ENCODE measurements around the gene NFATC3. TPM values are rescaled to one million over a fixed set of nuclear protein-coding genes. Genes with fewer than 3 reads are reported as not detected.
"Not testable (repeated sequence)": the region's sequence is repeated elsewhere in the genome, so short reads cannot be mapped to it uniquely, and the experiment has no call there.

The NFATC3 gene
- total and polyA plus RNA-seq, 4 donors = 9.7 to 21.2 (median 16.8) TPM

- 70% methylated on average over 3 of the region's 3 CpGs for WGBS
- TF ChIP-seq NR2F2 (IDR thresholded peaks at IDR 0.05) (no peak), TAF1 (conservative IDR thresholded peaks at IDR 0.05) (no peak), JUND (IDR thresholded peaks at IDR 0.05) (no peak), GABPA (IDR thresholded peaks at IDR 0.05 in 1 of 2, conservative IDR thresholded peaks at IDR 0.05 in 1 of 2) (no peak), RXRA (IDR thresholded peaks at IDR 0.05) (no peak), ATF3 (IDR thresholded peaks at IDR 0.05) (no peak), YY1 (IDR thresholded peaks at IDR 0.05) (no peak), ZBTB33 (IDR thresholded peaks at IDR 0.05) (no peak), RAD21 (IDR thresholded peaks at IDR 0.05) (no peak), HNF4G (IDR thresholded peaks at IDR 0.05) (no peak)
- TF ChIP-seq, protein P1, sequence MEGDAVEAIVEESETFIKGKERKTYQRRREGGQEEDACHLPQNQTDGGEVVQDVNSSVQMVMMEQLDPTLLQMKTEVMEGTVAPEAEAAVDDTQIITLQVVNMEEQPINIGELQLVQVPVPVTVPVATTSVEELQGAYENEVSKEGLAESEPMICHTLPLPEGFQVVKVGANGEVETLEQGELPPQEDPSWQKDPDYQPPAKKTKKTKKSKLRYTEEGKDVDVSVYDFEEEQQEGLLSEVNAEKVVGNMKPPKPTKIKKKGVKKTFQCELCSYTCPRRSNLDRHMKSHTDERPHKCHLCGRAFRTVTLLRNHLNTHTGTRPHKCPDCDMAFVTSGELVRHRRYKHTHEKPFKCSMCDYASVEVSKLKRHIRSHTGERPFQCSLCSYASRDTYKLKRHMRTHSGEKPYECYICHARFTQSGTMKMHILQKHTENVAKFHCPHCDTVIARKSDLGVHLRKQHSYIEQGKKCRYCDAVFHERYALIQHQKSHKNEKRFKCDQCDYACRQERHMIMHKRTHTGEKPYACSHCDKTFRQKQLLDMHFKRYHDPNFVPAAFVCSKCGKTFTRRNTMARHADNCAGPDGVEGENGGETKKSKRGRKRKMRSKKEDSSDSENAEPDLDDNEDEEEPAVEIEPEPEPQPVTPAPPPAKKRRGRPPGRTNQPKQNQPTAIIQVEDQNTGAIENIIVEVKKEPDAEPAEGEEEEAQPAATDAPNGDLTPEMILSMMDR (IDR thresholded peaks at IDR 0.05; ENCODE audit: low read depth, low read length, missing input control) = no peak
- Histone ChIP-seq H3K4me1 (ENCODE audit: control insufficient read depth in 4 of 4, insufficient read depth in 4 of 4, low read length in 3 of 4) (peaks cover 10 to 57% (median 31%) of the 10 kb centered on the region in 4 donors), H3K27me3 (ENCODE audit: control insufficient read depth in 4 of 4, insufficient read depth in 4 of 4, low read length in 3 of 4) (no peaks in the 10 kb centered on the region), H3K4me3 (ENCODE audit: low read depth in 1 of 3, low read length in 3 of 3) (no peak overlapping the region), H3K36me3 (ENCODE audit: control insufficient read depth in 4 of 4, insufficient read depth in 3 of 4, low read depth in 1 of 4, low read length in 3 of 4) (no peaks in the 10 kb centered on the region), H3K27ac (ENCODE audit: low read depth in 1 of 2, low read length in 2 of 2) (no peak overlapping the region), H3K9me3 (ENCODE audit: control insufficient read depth in 4 of 4, low read length in 3 of 4) (no peaks in the 10 kb centered on the region), H3K9ac (ENCODE audit: low read depth in 1 of 2, low read length in 2 of 2) (peak overlapping the region in 1 of 2 donors; percentile 57)
- DNase-seq (ENCODE audit: low spot score) = no peak
Measured at GRCh38 chr16:68090533-68090932, 5.4 kb downstream of the NFATC3 start.

- TF ChIP-seq RAD21 (IDR thresholded peaks at IDR 0.05) (peak in 1 of 2 donors; percentile 16), HNF4G (IDR thresholded peaks at IDR 0.05) (no peak), RXRA (IDR thresholded peaks at IDR 0.05) (peak in 1 of 2 donors; percentile 7)
- H3K27ac ChIP-seq (ENCODE audit: low read depth in 1 of 2, low read length in 2 of 2) = no peak overlapping the region
- no peak overlapping the region for H3K4me3 ChIP-seq (ENCODE audit: low read depth in 1 of 3, low read length in 3 of 3)
- no peak overlapping the region for H3K9ac ChIP-seq (ENCODE audit: low read depth in 1 of 2, low read length in 2 of 2)
- 93% methylated on average over 5 of the region's 5 CpGs for WGBS
- no peaks in the 10 kb centered on the region for H3K36me3 ChIP-seq (ENCODE audit: control insufficient read depth in 4 of 4, insufficient read depth in 3 of 4, low read depth in 1 of 4, low read length in 3 of 4)
- no peaks in the 10 kb centered on the region for H3K9me3 ChIP-seq (ENCODE audit: control insufficient read depth in 4 of 4, low read length in 3 of 4)
- peaks cover 12 to 54% (median 29%) of the 10 kb centered on the region in 4 donors for H3K4me1 ChIP-seq (ENCODE audit: control insufficient read depth in 4 of 4, insufficient read depth in 4 of 4, low read length in 3 of 4)
- no peaks in the 10 kb centered on the region for H3K27me3 ChIP-seq (ENCODE audit: control insufficient read depth in 4 of 4, insufficient read depth in 4 of 4, low read length in 3 of 4)
- DNase-seq (ENCODE audit: low spot score) = no peak
Measured at GRCh38 chr16:68091380-68092261, 6.5 kb downstream of the NFATC3 start.

- WGBS = 93% methylated on average over 10 of the region's 10 CpGs
Measured at GRCh38 chr16:68092275-68092674, 7.1 kb downstream of the NFATC3 start.

More at GRCh38 chr16:68092275-68092674, 7.1 kb downstream of the NFATC3 start:
- H3K4me1 ChIP-seq (ENCODE audit: control insufficient read depth in 4 of 4, insufficient read depth in 4 of 4, low read length in 3 of 4) = peaks cover 12 to 52% (median 25%) of the 10 kb centered on the region in 4 donors
- not testable (repeated sequence) for H3K9ac ChIP-seq (ENCODE audit: low read depth in 1 of 2, low read length in 2 of 2); H3K9me3 ChIP-seq (ENCODE audit: control insufficient read depth in 4 of 4, low read length in 3 of 4); H3K27me3 ChIP-seq (ENCODE audit: control insufficient read depth in 4 of 4, insufficient read depth in 4 of 4, low read length in 3 of 4); H3K36me3 ChIP-seq (ENCODE audit: control insufficient read depth in 4 of 4, insufficient read depth in 3 of 4, low read depth in 1 of 4, low read length in 3 of 4); H3K27ac ChIP-seq (ENCODE audit: low read depth in 1 of 2, low read length in 2 of 2); DNase-seq (ENCODE audit: low spot score); H3K4me3 ChIP-seq (ENCODE audit: low read depth in 1 of 3, low read length in 3 of 3)

Data from liver (tissue), 9 donors.